HG02678 (cell line): ENCODE measurements around the gene RXRA.

ENCODE experiments used
- ATAC-seq: cut with Tn5 transposase; IDR thresholded peaks from one replicate; pipeline ENCODE4 v1.9.1; 2021; ENCODE audit warnings: mild to moderate bottlenecking, moderate library complexity; ENCODE audit not compliant: unreplicated experiment

Gene RXRA

DNA sequence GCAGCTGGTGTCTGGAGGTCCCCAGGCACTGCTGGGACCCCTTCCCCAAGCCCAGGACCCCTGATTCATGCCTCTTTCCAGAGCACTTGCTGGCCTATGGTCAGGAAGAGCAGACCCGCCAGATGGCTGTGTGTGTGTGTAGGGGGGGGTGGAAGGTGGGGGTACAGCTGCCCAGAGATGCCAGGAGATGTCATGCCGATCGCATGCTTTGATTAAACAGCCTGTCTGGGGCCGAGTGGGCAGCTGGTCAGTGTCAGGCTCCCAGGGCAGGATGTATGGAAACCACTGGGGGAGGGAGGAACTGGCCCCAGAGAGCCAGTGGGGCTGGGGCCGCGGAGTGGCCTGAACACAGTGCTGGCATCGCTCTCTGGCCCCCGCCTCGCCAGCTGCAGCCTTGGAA, 23.7 kb downstream of the RXRA start:
- no peak for ATAC-seq

DNA sequence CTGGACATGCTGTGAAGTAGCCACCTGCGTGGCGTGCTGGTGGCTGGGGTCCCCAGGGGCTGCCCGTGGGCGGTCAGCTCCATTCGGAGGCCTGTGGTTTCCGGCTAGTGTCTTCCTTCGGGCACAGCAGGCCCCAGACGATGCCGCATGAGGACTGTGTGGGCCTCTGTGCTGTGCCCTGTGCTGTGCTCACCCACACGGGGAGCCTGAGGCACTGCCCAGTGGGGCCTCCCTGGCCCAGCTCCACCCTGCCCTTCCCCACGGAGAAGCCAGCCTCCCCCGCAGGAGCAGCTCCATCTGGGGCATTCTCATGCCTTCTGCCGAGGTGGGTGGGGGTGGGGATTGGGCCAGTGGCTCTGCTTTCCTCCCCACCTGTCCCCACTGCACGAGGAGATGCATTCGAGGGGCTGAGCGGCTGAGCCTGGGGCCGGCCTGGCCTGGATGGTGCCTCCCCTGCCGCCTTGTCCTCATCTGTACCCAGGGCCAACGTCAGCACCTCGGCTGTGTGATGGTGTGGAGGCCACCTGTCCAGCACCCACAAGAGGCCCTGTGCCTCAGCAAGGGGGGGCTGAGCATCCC, 24.2 kb downstream of the RXRA start:
- no peak for ATAC-seq

DNA sequence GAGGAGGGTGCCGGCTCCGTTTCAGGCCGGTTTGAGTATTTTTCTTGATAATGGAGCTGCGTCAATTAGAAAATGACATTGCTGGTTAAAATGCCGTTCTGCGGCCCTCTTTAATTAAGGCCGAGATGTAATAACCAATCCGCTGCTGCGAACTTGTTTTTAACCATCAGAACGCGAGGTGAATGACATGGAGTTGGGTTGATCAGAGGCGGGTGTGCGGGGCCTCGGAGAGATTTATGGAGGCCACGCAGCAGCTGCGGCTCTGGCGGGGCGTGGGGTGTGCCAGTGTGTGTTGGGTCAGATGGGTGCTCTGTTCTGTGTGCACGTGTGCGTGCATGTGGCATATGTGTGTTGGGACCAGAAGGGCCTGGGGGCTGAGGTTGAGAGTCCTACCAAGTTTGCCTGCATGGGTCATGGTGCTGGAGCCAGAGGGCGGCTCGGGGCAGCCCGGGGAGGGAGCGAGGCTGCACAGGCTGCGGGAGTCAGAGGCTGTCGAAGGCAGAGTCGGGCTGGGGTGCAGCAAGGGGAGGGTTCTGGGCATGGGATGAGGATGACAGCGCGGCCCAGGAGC, 25.4 kb downstream of the RXRA start:
- ATAC-seq = no peak

DNA sequence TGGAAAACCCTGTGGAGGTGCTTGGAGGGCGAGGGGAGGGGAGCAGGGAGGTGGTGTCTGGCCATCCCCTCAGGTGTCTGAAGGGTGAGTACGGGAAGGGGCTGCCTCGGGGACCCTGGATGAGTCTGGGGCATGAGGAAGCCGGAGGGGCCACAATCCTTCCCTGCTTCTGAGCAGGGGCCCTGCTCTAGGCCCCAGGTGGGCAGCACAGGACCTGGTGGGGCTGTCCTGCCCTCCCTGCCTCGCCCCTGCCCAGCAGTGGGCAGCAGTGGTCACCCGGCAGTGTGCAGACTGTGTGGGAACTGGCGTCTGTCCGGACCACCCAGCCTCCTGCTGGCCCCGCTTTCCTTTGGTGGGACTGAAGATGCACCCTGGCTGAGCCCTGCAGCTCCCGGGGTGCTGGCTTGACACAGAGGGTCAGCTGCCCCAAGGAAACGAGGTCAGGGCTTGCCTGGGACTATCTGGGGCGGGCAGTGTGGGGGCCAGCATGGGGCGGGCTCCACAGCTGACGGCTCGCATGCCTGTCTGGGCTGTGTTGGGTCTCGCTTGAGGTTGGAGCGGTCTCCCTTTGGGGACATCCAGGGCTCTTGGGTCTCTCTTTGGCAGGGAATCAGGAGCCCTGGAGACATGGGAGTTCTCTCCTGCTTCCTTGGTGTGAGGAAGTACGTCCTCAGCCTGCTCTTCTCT, 26.1 kb downstream of the RXRA start:
- no peak for ATAC-seq

DNA sequence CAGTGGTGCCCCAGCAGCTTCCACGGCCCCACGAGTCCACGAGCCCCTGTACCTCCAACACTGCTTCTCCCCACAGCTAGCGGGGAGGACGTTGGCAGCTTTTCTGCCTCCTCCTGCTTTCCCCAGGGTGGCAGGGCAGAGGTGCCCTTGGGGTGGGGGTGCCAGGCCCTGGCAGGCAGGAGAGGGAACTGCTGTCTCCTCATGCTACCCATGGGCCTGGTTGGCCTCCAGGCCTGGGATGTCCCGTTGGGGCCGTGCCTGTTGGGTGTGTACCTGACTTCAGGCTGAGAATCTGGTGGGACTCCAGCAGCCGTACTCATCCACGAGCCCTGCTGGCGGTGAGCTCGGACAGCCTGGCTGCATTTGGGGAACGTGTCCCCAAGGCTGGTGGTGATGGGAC, 27.3 kb downstream of the RXRA start:
- no peak for ATAC-seq

DNA sequence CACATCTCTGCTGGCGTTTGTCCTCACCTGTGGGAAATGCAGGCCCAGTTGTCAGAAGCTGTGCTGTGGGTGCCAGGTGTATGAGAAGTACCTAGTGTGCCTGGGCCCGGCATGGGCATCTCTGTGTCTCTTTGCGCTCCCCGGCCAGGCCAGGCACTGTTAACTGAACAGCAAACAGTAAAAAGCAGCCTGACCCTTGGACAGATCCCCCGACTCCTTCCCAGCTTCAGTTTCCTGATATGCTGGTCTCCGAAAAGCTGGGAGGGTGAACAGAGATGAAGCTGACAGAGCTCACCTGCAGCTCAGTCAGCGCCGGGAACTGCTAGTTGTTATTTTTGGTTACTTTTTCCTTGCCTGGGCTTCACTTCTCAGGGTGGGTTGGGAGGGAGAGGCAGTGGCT, 28.9 kb downstream of the RXRA start:
- no peak for ATAC-seq

DNA sequence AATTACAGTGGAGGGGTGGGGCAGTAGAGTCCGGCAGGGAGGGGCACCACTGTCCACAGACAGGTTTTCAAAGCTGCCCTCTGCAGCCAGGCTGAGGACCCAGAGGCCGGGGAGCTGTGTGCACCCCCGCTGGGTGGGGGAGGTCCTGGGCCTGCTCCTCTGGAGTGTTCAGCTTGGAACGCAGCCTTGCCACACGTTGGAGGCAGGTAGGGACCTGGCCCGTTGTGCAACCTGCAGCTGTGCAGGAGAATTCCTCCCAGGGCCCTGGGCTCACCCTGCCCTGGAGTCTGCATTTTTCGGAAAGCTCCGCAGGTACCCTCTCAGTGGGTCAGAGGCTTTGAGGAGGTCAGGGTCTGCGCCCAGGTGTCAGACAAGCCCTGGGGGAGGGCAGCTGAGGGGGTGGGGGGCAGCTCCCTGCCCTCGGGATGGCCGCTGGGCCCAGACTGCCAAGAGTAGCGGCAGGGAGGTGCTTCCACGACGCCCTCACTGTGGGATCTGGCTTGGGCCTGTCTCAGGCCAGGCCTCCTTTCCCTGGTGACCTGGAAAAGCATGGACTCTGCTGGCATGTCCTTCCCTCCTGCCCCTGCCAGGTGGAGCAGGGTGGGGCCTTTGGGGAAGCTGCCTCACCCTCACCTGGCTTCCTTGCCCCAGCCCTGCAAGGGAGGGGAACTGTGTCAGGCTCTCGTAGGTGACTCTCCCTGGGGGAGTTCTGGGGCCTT, 29.5 kb downstream of the RXRA start:
- ATAC-seq = no peak

DNA sequence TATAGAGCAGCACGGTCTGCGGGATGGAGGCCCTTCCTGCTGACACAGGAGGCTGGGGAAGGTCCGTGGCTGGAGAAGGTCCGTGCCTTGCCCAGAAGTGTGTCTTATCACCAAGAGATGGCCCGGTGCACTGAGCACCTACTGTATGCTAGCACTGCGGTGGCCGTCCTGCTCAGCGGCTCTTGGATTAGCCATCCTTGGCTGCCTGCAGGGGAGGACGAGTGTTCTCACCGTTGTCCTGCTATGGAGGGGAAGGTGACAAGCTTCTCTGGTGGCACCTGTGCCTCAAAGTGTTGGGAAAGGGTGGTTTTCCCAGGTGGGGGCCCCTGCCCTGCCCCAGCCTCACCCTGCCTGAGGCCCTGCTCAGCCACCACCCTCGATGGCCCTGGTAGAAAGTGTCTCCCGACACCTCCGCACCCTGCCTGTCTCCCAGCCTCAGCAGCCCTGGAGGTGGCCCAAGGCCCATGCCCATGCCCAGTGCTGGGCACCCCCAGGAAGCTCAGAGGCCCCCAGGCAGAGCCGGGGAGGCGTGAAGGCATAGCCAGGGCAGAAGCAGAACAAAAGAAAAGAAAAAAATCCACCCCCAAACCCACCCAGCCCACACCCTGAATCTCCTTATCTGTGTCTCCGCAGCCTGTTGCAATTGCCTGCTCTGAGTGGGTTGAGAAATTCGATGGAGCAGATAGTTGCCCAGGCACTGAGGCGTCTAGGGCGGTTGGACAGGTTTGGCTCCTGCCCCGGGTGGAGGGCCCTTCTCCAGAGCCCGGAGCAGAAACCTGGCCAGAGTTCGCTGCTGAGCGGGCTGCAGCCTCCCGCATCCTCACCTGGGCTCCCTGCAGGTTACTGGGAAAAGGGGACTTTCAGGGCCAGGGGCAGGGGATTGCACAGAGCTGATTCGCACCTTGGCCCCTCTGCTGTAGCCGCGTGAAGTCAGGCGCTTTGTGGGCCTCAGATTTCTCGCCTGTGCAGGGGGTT, 30.5 kb downstream of the RXRA start:
- ATAC-seq = no peak

DNA sequence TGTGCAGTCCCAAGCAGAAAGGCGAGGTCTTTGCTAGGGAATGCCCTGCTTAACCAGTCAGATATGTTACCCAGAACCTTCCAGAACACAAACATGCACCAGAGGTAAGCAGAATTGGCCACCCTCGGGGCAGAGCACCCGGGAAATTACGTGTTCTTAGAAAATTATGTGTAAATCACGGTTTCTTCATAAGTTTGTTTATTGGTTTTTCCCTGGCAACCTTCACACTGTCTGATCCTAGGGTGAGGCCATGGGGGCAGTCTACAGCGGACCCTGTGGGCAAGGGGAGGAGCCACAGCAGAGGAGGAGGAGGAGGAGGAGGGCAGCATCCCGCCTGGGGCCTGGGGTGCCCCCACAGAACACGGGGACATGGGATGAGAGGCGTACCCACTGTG, 31.4 kb downstream of the RXRA start:
- no peak for ATAC-seq

DNA sequence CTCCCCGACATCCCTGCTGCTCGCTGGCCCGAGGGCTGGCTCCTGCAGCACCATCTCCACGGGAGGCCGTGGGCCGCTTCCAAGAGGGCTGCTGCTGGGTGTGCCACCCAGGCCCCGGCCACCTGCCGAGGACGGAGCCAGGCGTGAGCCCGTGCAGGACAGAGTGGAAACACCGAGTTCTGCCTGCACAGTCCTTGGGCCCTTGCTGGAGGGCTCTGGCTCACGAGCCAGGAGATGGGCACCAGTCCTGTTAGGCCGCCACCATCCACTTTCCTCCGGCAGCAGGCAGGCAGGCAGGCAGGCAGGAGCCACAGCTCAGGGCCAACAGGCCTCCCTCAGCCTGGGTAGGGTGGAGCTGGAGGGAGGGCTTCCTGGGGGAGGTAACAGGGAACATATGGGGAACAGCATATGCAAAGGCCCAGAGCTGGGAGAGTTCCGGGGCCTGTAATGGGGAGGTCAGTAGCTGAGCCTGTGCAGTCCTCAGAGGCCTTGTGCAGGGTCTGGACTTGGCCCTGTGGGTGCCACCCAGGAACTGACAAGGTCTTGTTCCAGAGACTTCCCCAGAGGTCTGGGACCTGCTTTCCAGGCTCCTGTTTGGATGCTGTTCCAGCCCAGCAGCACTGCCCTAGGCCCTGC, 31.9 kb downstream of the RXRA start:
- no peak for ATAC-seq

DNA sequence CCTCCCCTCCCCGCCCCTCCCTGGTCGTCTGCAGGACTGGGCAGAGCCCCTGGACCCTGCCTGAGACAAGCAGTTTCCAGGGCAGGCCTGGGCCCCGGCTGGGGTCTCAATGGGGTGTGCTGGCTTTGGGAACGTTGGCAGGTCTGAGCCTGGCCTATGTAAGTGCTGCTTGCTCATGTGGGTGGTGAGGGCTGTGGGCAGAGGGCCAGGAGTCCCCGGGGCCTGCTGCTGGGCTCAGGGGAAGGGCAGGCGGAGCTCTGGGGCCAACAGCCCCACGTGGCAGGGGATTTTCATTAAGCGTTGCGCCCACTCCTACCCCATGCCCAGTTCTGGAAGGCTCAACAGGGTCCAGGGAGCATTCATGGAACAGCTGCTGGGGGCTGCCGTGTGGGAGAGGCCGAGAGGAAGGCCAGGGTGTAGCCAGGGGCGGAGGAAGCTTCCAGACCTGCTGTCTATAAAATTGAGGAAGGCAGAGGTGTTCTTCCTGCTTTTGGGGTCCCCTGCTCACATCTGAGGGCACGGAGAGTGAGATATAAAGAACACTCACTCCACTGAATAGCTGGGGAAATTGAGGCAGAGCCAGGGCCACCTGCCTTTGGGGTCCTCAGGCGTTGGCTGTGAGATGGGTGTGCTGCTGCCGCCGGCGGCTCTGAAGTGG, 32.5 kb downstream of the RXRA start:
- ATAC-seq = no peak

DNA sequence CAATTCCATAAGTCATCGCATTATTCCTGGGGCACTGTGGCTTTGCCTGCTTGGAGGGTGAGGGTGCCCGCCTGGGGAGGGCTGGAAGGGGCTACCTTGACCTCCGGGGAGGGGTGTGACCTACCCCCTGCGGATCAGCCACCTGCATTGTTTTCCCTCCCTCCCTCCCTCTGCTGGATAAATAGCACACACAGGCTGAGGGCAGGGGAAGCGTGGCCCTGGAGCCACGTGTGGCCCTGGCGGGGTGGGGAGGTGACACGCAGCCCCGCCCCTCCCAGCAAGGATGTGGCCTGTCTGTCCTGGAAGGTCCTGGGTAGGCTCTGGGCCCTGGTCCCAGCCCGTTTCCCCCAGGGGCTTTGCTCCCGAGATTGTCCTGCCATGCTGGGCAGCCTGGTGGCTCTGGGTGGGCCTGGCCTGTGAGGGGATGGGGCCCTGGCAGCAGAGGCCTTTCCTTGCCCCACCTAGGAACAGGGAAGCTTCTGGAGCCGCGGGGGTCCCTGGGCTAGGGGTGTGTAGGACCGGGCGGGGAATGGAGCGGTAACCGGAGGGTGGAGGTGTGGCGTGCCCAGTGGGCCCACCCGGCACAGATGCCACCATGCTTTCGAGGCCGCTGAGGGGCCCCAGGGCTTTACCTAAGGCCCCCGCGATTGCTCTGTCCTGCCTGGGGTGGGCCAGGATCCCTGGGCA, 33.4 kb downstream of the RXRA start:
- no peak for ATAC-seq

DNA sequence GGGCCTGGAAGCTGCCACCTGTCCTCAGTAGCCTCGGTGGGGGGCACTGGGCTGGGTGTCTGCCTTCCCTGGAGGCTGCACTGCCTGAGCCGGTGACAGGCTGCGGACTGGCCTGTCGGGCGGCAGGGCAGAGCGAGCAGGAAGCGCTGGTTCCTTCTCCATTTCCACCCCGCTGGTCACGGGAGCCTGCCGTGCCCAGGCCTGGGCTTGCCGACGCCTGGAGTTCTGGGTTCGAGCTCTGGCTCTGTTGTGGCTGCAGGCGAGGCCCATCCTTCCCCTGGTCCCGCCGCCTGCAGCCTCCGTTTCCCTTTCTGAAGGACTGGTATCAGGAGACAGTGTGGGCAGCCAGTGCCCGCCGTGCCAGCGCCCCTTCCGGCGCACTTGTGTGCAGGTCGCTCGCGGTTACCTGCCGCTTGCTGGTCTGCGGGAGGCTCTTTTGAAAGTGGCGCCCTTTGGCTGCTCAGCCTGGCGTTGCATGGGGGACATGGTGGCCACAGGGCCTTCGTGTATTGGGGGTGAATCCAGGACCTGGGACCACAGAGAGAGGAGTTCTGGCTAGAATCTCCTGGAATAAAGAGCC, 34.0 kb downstream of the RXRA start:
- no peak for ATAC-seq

DNA sequence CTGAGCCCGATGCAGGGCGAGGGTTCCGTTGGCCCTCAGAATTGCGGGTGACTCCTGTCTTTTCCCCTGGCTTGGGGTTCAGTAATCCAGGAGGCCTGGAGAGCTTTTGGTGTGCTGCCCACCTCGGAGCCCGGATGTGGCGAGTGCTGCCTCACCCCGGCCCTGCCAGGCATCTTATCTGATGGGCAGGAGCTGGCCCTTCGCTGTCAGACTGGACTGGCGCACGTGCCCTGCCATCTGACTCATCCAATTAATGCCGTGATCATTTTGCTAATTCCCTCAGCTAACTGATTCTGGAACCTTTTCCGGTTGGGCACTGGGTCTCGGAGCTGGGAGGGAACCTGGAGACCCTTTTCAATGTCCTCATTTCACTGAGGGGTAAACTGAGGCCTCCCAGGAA, 34.6 kb downstream of the RXRA start:
- no peak for ATAC-seq

DNA sequence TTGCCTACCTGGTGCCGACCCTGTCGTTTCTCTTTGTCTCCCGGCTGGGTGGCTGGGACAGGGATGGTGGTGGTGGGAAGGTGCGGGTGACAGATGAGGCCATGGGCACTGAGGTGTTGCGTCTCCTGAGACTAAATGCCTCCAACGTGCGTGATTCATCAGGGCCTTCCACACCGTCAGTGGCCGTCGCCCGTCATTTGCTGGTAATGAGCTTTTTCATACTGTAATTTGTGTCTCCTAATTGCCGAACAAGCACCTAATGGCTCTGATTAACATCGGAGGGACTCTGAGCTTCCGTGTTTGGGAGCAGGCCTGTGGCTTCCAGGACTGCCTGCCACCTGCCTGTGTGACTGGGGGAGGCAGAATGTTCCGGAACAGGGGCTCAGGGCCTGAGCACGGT, 35.2 kb downstream of the RXRA start:
- ATAC-seq = no peak

DNA sequence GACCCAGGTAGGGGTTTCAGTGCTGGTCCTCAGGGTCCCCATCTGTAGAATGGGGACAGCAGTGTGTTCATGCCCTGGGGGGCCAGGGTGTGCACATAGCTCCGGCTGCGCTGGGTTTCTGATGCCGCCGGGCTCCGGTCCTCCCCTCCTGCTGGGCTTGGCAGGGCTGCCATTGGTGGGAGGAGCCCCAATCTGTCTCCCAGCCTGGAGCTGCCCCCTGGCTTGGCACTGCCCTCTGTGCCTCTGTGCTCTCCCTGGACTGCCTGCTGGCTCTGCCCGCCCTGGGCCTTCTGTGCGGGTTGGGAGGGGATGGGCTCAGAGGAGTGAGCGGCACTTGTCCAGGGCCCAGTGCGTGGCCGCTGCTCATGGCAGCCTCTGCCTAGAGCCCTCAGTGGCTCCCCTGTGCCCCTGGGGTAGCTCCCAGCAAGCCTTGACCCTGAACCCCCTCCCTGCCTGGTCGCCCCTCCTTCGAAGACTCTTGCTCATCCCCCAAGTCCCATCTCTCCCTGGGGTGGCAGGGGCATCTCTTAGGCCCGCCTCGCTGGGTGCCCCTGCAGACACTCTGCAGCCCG, 35.7 kb downstream of the RXRA start:
- ATAC-seq = no peak

DNA sequence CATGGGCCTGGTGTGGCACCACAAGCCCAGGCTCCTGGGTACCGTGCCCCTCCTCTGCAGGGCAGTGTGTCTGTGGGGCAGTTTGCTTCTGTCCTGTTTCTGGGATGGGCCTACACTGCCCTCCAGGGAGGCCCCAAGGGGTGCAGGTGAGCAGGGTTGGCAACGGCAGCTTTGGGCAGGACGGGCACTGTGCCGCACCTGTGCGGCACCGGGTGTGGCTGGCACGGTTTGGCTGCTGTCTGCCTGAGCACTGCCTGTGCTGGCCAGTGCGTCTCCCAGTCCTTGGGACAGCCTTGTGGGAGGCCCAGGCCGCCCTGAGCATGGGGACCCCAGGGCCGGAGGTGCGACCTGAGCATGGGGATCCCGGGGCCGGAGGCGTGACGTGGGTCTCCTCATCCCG, 37.2 kb downstream of the RXRA start:
- no peak for ATAC-seq

DNA sequence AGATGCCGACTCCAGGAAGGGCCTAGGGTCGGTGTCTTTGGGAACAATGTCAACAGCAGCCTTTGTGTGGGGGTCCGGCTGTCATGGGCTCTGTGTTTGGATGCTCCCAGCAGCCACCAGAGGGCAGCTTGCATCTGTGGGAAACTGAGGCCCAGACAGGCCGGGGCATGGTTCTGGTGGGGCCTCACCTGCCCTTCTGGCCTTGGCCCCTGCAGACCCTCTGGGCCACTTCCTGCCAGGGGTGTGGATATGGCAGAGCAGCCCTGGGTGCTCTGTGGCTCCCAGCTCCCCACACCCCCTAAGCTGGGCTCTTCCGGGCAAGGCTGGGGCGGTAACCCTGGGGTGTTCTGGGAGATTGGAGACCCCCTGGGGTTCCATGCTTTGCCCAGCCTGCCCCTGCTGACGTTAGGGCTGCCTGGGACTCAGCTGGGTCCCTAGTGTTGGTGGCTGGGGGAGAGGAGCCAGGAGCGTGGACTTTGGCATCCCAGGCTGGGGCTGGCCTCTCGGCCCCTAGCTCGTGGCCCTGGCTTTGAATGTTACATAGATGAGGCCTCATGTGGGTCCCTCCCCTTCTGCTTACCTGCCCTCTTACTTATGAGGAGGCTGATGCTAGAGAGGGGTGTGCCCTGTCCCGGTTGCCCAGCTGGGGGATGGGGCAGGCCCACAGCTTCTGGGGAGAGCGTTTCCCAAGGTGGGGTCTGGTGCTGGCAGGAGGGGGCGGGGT, 38.3 kb downstream of the RXRA start:
- no peak for ATAC-seq
